Measurements from ENCODE around the gene PPP1R15B. TPM values are rescaled to one million over a fixed set of nuclear protein-coding genes. Genes with fewer than 3 reads are reported as not detected.

The PPP1R15B gene
- total RNA-seq, 1 donor: 23.9 TPM

Small RNA genes within 50 kb of the gene (small RNA-seq; reads per million reads assigned to genes)
- not detected for gene AL606489.2

Other genes with a start within 250 kb of the PPP1R15B start
- not detected in 2 replicates for gene REN, start 245.5 kb downstream of the PPP1R15B start, total RNA-seq
- gene KISS1, start 215.3 kb downstream of the PPP1R15B start, total RNA-seq: not detected in 2 replicates
- gene GOLT1A, start 197.8 kb downstream of the PPP1R15B start, total RNA-seq: not detected in 2 replicates
- 0.29 and 0.36 TPM in 2 replicates for gene PLEKHA6, start 51.9 kb downstream of the PPP1R15B start, total RNA-seq
- gene PIK3C2B, start 83.0 kb upstream of the PPP1R15B start, total RNA-seq: 0.36 and 2.1 TPM in 2 replicates
- 40.2 and 47.7 TPM in 2 replicates for gene MDM4, start 104.6 kb upstream of the PPP1R15B start, total RNA-seq

All from osteoblast (primary cell).